Measurements from ENCODE around the gene ROBO4.

Gene ROBO4

DNA sequence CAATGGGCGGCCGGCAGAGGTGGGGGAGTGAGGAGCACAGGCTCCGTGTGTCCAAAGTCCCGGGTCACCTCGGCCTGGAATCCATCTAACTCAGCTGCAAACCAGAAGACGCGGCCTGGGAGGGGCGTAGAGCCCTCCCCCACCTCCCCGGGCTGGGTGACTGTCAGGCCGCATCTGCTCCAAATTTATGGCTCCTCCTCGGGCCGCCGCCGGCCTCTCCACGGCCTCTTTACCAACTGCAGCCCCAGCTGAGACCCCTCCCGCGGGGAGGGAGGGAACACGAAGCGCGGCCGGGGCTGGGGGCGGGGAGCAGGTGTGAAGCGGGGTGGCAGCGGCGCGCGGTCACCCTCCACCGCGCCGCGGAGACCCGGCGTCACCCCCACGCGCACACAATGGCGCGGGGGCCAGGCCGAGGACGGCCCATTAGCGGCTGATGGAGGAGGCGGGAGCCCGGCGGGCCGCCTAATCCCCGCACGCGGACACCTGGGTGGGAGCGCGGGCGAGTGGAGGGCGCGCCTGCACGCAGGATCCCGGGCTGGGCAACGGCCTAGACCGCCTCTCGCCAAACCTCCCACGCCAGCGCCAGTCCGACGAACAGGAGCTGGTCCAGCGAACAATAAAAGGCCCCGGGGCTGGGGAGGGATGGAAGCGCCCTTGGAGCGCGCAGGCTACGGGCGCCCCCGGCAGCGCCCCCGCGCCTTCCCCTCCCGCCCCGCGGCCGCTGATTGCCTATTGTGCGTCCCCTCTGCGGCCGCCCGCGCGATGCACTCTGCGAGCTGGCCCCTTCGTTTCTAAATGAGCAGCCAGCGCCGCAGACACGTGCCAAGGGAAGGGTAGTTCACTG lies 58.3 kb downstream of the ROBO4 start:
- TF ChIP-seq, protein P1, sequence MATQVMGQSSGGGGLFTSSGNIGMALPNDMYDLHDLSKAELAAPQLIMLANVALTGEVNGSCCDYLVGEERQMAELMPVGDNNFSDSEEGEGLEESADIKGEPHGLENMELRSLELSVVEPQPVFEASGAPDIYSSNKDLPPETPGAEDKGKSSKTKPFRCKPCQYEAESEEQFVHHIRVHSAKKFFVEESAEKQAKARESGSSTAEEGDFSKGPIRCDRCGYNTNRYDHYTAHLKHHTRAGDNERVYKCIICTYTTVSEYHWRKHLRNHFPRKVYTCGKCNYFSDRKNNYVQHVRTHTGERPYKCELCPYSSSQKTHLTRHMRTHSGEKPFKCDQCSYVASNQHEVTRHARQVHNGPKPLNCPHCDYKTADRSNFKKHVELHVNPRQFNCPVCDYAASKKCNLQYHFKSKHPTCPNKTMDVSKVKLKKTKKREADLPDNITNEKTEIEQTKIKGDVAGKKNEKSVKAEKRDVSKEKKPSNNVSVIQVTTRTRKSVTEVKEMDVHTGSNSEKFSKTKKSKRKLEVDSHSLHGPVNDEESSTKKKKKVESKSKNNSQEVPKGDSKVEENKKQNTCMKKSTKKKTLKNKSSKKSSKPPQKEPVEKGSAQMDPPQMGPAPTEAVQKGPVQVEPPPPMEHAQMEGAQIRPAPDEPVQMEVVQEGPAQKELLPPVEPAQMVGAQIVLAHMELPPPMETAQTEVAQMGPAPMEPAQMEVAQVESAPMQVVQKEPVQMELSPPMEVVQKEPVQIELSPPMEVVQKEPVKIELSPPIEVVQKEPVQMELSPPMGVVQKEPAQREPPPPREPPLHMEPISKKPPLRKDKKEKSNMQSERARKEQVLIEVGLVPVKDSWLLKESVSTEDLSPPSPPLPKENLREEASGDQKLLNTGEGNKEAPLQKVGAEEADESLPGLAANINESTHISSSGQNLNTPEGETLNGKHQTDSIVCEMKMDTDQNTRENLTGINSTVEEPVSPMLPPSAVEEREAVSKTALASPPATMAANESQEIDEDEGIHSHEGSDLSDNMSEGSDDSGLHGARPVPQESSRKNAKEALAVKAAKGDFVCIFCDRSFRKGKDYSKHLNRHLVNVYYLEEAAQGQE (IDR thresholded peaks at IDR 0.05; ENCODE audit: low read depth) = no peak
- TF ChIP-seq, protein P2, sequence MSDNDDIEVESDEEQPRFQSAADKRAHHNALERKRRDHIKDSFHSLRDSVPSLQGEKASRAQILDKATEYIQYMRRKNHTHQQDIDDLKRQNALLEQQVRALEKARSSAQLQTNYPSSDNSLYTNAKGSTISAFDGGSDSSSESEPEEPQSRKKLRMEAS (IDR thresholded peaks at IDR 0.05) = 0 out of 2 replicates have a peak, but pooled peaks have one; percentile 11
- TF ChIP-seq FOXM1 (IDR thresholded peaks at IDR 0.05; ENCODE audit: borderline replicate concordance, low read depth) = no peak

GRCh38 chr11:124838805-124839127 lies 58.9 kb downstream of the ROBO4 start:
- TF ChIP-seq EP300 (IDR thresholded peaks at IDR 0.05; ENCODE audit: borderline replicate concordance) (no peak), CREB1 (IDR thresholded peaks at IDR 0.05; ENCODE audit: low read depth) (no peak)
- TF ChIP-seq, protein P2 (IDR thresholded peaks at IDR 0.05) = 0 out of 2 replicates have a peak, but pooled peaks have one; percentile 6

DNA sequence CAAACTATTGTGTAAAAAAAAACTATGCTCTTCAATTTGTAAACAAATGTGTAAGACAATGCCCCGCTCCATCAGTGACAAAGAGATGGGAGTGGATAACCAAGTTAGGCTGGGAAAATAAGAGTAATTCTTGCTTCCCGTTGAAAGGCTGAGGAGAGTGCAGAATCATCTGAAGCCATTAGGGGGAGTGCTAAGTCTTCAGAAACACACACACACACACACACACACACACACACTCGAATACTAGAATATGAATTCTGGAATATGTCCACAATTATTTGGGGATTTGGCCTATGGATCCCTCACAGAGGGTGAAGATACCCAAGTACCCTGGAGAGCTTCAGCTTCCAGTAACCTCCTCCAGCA lies 60.2 kb downstream of the ROBO4 start:
- TF ChIP-seq CEBPB (IDR thresholded peaks at IDR 0.05) (no peak), RAD21 (IDR thresholded peaks at IDR 0.05; ENCODE audit: low read depth) (peak; percentile 52)
- TF ChIP-seq, protein P1 (IDR thresholded peaks at IDR 0.05; ENCODE audit: low read depth) = no peak

GRCh38 chr11:124835918-124836317 lies 61.7 kb downstream of the ROBO4 start:
- TF ChIP-seq YY1 (IDR thresholded peaks at IDR 0.05; ENCODE audit: low read depth) = no peak
- no peak for TF ChIP-seq CEBPB (IDR thresholded peaks at IDR 0.05)
- no peak for TF ChIP-seq RAD21 (IDR thresholded peaks at IDR 0.05; ENCODE audit: low read depth)
- TF ChIP-seq, protein P3, sequence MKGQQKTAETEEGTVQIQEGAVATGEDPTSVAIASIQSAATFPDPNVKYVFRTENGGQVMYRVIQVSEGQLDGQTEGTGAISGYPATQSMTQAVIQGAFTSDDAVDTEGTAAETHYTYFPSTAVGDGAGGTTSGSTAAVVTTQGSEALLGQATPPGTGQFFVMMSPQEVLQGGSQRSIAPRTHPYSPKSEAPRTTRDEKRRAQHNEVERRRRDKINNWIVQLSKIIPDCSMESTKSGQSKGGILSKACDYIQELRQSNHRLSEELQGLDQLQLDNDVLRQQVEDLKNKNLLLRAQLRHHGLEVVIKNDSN (IDR thresholded peaks at IDR 0.05) = no peak
- no peak for TF ChIP-seq EP300 (IDR thresholded peaks at IDR 0.05; ENCODE audit: borderline replicate concordance)
- TF ChIP-seq TCF12 (IDR thresholded peaks at IDR 0.05; ENCODE audit: low read depth) = no peak
- no peak for TF ChIP-seq EGR1 (IDR thresholded peaks at IDR 0.05)
- TF ChIP-seq TEAD4 (IDR thresholded peaks at IDR 0.05) = no peak
- TF ChIP-seq, protein P2 (IDR thresholded peaks at IDR 0.05) = no peak

GRCh38 chr11:124834526-124835180 lies 63.0 kb downstream of the ROBO4 start:
- TF ChIP-seq CEBPB (IDR thresholded peaks at IDR 0.05) = no peak
- no peak for TF ChIP-seq TCF12 (IDR thresholded peaks at IDR 0.05; ENCODE audit: low read depth)
- TF ChIP-seq, protein P2 (IDR thresholded peaks at IDR 0.05) = no peak
- no peak for TF ChIP-seq TEAD4 (IDR thresholded peaks at IDR 0.05)
- TF ChIP-seq YY1 (IDR thresholded peaks at IDR 0.05; ENCODE audit: low read depth) = no peak
- TF ChIP-seq EGR1 (IDR thresholded peaks at IDR 0.05) = no peak
- no peak for TF ChIP-seq TAF1 (IDR thresholded peaks at IDR 0.05; ENCODE audit: low read depth)
- TF ChIP-seq, protein P3 (IDR thresholded peaks at IDR 0.05) = no peak
- TF ChIP-seq FOXM1 (IDR thresholded peaks at IDR 0.05; ENCODE audit: borderline replicate concordance, low read depth) = no peak
- TF ChIP-seq, protein P1 (IDR thresholded peaks at IDR 0.05; ENCODE audit: low read depth) = no peak
- no peak for TF ChIP-seq ZBTB7A (IDR thresholded peaks at IDR 0.05; ENCODE audit: low read depth)
- no peak for TF ChIP-seq RAD21 (IDR thresholded peaks at IDR 0.05; ENCODE audit: low read depth)
- TF ChIP-seq NFIC (IDR thresholded peaks at IDR 0.05) = no peak
- TF ChIP-seq CREB1 (IDR thresholded peaks at IDR 0.05; ENCODE audit: low read depth) = no peak
- TF ChIP-seq EP300 (IDR thresholded peaks at IDR 0.05; ENCODE audit: borderline replicate concordance) = no peak

All from Ishikawa (cell line).